ENCODE measurements around the gene GDF10. TPM values are rescaled to one million over a fixed set of nuclear protein-coding genes. Genes with fewer than 3 reads are reported as not detected.

GDF10 gene
- total RNA-seq, 1 donor, result 1.1 TPM

GRCh38 chr10:47330804-47331203 is 30.8 kb downstream of the GDF10 start:
- no peak for DNase-seq (ENCODE audit: low read depth in 2 of 3, low spot score in 2 of 3)

- DNase-seq (ENCODE audit: low read depth in 2 of 3, low spot score in 2 of 3), result no peak
Measured at GRCh38 chr10:47331491-47331890, 31.5 kb downstream of the GDF10 start.

GRCh38 chr10:47331954-47332353 is 32.0 kb downstream of the GDF10 start:
- no peak for DNase-seq (ENCODE audit: low read depth in 2 of 3, low spot score in 2 of 3)

GRCh38 chr10:47332371-47332770 is 32.4 kb downstream of the GDF10 start:
- DNase-seq (ENCODE audit: low read depth in 2 of 3, low spot score in 2 of 3), result no peak

- DNase-seq (ENCODE audit: low read depth in 2 of 3, low spot score in 2 of 3), result no peak
Measured at GRCh38 chr10:47332946-47333345, 32.9 kb downstream of the GDF10 start.

GRCh38 chr10:47333532-47333931 is 33.5 kb downstream of the GDF10 start:
- DNase-seq (ENCODE audit: low read depth in 2 of 3, low spot score in 2 of 3), result no peak

- peak in 1 of 3 donors; percentile 17 for DNase-seq (ENCODE audit: low read depth in 2 of 3, low spot score in 2 of 3)
Measured at GRCh38 chr10:47334466-47335295, 34.7 kb downstream of the GDF10 start.

GRCh38 chr10:47335906-47336305 is 35.9 kb downstream of the GDF10 start:
- DNase-seq (ENCODE audit: low read depth in 2 of 3, low spot score in 2 of 3), result no peak

- no peak for DNase-seq (ENCODE audit: low read depth in 2 of 3, low spot score in 2 of 3)
Measured at GRCh38 chr10:47336387-47337134, 36.6 kb downstream of the GDF10 start.

GRCh38 chr10:47337310-47337709 is 37.3 kb downstream of the GDF10 start:
- DNase-seq (ENCODE audit: low read depth in 2 of 3, low spot score in 2 of 3), result no peak

GRCh38 chr10:47339186-47339735 is 39.3 kb downstream of the GDF10 start:
- DNase-seq (ENCODE audit: low read depth in 2 of 3, low spot score in 2 of 3), result no peak

GRCh38 chr10:47339759-47340607 is 40.0 kb downstream of the GDF10 start:
- DNase-seq (ENCODE audit: low read depth in 2 of 3, low spot score in 2 of 3), result peak in 2 of 3 donors; percentile 40 to 82

GRCh38 chr10:47340608-47341170 is 40.7 kb downstream of the GDF10 start:
- peak; percentile 49 to 69 (median 51) for DNase-seq (ENCODE audit: low read depth in 2 of 3, low spot score in 2 of 3)

GRCh38 chr10:47344996-47345870 is 45.2 kb downstream of the GDF10 start:
- no peak for DNase-seq (ENCODE audit: low read depth in 2 of 3, low spot score in 2 of 3)

- no peak for DNase-seq (ENCODE audit: low read depth in 2 of 3, low spot score in 2 of 3)
Measured at GRCh38 chr10:47346581-47347302, 46.7 kb downstream of the GDF10 start.

- no peak for DNase-seq (ENCODE audit: low read depth in 2 of 3, low spot score in 2 of 3)
Measured at GRCh38 chr10:47347303-47347675, 47.3 kb downstream of the GDF10 start.

- no peak for DNase-seq (ENCODE audit: low read depth in 2 of 3, low spot score in 2 of 3)
Measured at GRCh38 chr10:47348138-47348651, 48.2 kb downstream of the GDF10 start, which contains the start of gene RBP3. Gene RBP3, plus strand, starts transcription at chr10:47348363. Its CDS starts 122 bp downstream, at chr10:47348485.

All from hematopoietic multipotent progenitor cell (in vitro differentiated cells).